Measurements from ENCODE around the gene RPL36A. TPM values are rescaled to one million over a fixed set of nuclear protein-coding genes. Genes with fewer than 3 reads are reported as not detected.
A peak's percentile ranks its signal among the peaks of the same experiment; 100 is the strongest.

RPL36A gene
- total RNA-seq, 1 donor from 2014 or later = 822 TPM

- Histone ChIP-seq H3K36me3 (no peaks in the 10 kb centered on the region), H3K4me1 (peaks cover 0 to 4% of the 10 kb centered on the region in 2 donors), H3K27ac (peak overlapping the region; percentile 93 to 95), H3K27me3 (no peaks in the 10 kb centered on the region), H3K4me3 (peak overlapping the region; percentile 66 to 71), H3K9me3 (no peaks in the 10 kb centered on the region)
- intact Hi-C loops (cut with DNase I) = loop anchor here (1.0 to 10.0 kb wide), 4 partner anchors 9 to 1237 kb away; partner anchors contain the start of genes GPRASP1, TCEAL2 and ZMAT1
- DNase-seq (ENCODE audit: low spot score in 2 of 2) = peak in 1 of 2 donors; percentile 84
- TF ChIP-seq CTCF (IDR thresholded peaks at IDR 0.05) = no peak
These were observed 27.4 kb downstream of the RPL36A start for GRCh38 chrX:101417981-101418841.

GRCh38 chrX:101419489-101419888, 28.7 kb downstream of the RPL36A start:
- DNase-seq (ENCODE audit: low spot score in 2 of 2) = no peak
- TF ChIP-seq CTCF (IDR thresholded peaks at IDR 0.05) = no peak
- H3K36me3 ChIP-seq = peaks cover 0 to 7% of the 10 kb centered on the region in 2 donors
- H3K9me3 ChIP-seq = no peaks in the 10 kb centered on the region
- intact Hi-C loops (cut with DNase I) = loop anchor here (5.0 to 10.0 kb wide), 3 partner anchors 513 to 1235 kb away; partner anchors contain the start of genes GPRASP1, TCEAL2 and ZMAT1
- peak overlapping the region; percentile 93 to 95 for H3K27ac ChIP-seq
- peaks cover 0 to 4% of the 10 kb centered on the region in 2 donors for H3K4me1 ChIP-seq
- no peaks in the 10 kb centered on the region for H3K27me3 ChIP-seq
- H3K4me3 ChIP-seq = no peak overlapping the region

GRCh38 chrX:101427954-101428353, 37.1 kb downstream of the RPL36A start:
- Histone ChIP-seq H3K4me3 (no peak overlapping the region), H3K36me3 (peaks cover 8 to 25% of the 10 kb centered on the region in 2 donors), H3K27ac (no peak overlapping the region), H3K27me3 (no peaks in the 10 kb centered on the region), H3K9me3 (peaks cover 0 to 9% of the 10 kb centered on the region in 2 donors), H3K4me1 (no peaks in the 10 kb centered on the region)
- no peak for TF ChIP-seq CTCF (IDR thresholded peaks at IDR 0.05)
- intact Hi-C loops (cut with DNase I) = no loop called here
- no peak for DNase-seq (ENCODE audit: low spot score in 2 of 2)

- no peak for DNase-seq (ENCODE audit: low spot score in 2 of 2)
- H3K36me3 ChIP-seq = peaks cover 8 to 17% of the 10 kb centered on the region in 2 donors
- no peak overlapping the region for H3K27ac ChIP-seq
- intact Hi-C loops (cut with DNase I) = no loop called here
- no peak overlapping the region for H3K4me3 ChIP-seq
- H3K27me3 ChIP-seq = no peaks in the 10 kb centered on the region
- H3K4me1 ChIP-seq = no peaks in the 10 kb centered on the region
- no peak for TF ChIP-seq CTCF (IDR thresholded peaks at IDR 0.05)
- H3K9me3 ChIP-seq = peaks cover 0 to 9% of the 10 kb centered on the region in 2 donors
These were observed 39.1 kb downstream of the RPL36A start for GRCh38 chrX:101429934-101430333.

- TF ChIP-seq CTCF (IDR thresholded peaks at IDR 0.05) = no peak
These were observed 39.8 kb downstream of the RPL36A start for GRCh38 chrX:101430457-101431078.

More at GRCh38 chrX:101430457-101431078, 39.8 kb downstream of the RPL36A start:
- Histone ChIP-seq H3K4me1 (no peaks in the 10 kb centered on the region), H3K27me3 (no peaks in the 10 kb centered on the region), H3K4me3 (no peak overlapping the region), H3K27ac (no peak overlapping the region), H3K36me3 (peaks cover 8 to 17% of the 10 kb centered on the region in 2 donors), H3K9me3 (peaks cover 0 to 9% of the 10 kb centered on the region in 2 donors)
- no peak for DNase-seq (ENCODE audit: low spot score in 2 of 2)
- intact Hi-C loops (cut with DNase I) = no loop called here
